Neural crest cell (in vitro differentiated cells): ENCODE measurements around the gene ADAMTSL1. TPM values are rescaled to one million over a fixed set of nuclear protein-coding genes. Genes with fewer than 3 reads are reported as not detected.

Experiments used
- DNase-seq: peaks from one replicate; pipeline ENCODE4 v3.0.0; 2021; ENCODE audit warnings: low read depth, mixed read lengths, low spot score
- H3K27ac Mint-ChIP-seq: one replicate; pipeline ENCODE4 v1.8.0; 2021; ENCODE audit warnings: mild to moderate bottlenecking, mixed read lengths; ENCODE audit not compliant: unreplicated experiment
- H3K27me3 Mint-ChIP-seq: 2 replicates; pipeline ENCODE4 v1.8.0; 2021; ENCODE audit warnings: low read depth, mild to moderate bottlenecking, mixed read lengths
- H3K36me3 Mint-ChIP-seq: 2 replicates; pipeline ENCODE4 v1.8.0; 2021; ENCODE audit warnings: low read depth, mild to moderate bottlenecking, mixed read lengths
- H3K4me1 Mint-ChIP-seq: 2 replicates; pipeline ENCODE4 v1.8.0; 2021; ENCODE audit warnings: mixed read lengths
- H3K4me3 Mint-ChIP-seq: one replicate; pipeline ENCODE4 v1.8.0; 2021; ENCODE audit warnings: mild to moderate bottlenecking, mixed read lengths
- H3K9me3 Mint-ChIP-seq: 2 replicates; pipeline ENCODE4 v1.8.0; 2021; ENCODE audit warnings: mixed read lengths
- total RNA-seq: library from RNA; stranded (reverse); gene quantifications from 2 replicates; pipeline ENCODE4 v1.2.1, GENCODE V29; 2021
- TF ChIP-seq, protein P1 (sequence below): fragments of 200-600 bp; sonication (generic); conservative IDR thresholded peaks from 2 replicates; pipeline ENCODE4 v1.5.0; 2021; ENCODE audit warnings: antibody characterized with exemption, mild to moderate bottlenecking

The ADAMTSL1 gene
- total RNA-seq, 1 donor from 2014 or later = 2.3 TPM

DNA sequence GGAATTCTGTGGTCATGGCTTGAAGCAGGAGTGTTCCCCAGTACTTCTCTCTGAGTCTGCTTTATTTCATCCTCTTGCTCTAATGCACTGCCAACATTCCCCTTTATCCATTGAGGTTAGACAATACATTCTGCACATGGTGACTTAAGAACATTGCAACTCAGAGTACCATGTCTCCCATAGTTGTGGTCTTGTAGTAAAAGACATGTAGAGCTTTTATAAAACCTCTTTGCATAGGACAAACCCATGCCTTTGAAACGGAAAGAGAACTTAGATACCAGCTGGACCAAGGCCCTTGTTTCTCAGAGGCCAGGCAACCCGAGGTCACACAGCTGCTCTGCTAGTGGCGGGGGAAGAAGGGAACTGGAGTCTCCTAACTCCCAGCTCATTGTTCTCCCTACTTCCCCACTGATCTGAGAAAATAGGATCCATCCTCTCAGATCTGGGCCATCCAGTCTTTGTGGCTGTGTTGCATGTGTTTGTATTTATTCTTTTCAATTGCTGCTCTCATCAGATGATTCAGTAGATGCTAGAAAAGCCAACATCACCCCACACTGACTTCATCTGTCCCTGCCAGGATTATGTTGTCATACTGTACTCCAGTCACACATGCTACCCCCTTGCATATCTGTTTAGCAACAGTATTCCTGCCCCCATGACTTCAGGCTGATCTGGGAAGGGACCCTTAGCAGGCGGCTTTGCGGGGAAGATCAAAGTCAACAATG, 322.2 kb downstream of the ADAMTSL1 start:
- Mint-ChIP-seq H3K27me3 (no peaks in the 10 kb centered on the region), H3K27ac (no peak overlapping the region), H3K4me3 (no peak overlapping the region), H3K36me3 (no peaks in the 10 kb centered on the region), H3K4me1 (peaks cover 26% of the 10 kb centered on the region), H3K9me3 (peaks cover 5% of the 10 kb centered on the region)
- TF ChIP-seq, protein P1, sequence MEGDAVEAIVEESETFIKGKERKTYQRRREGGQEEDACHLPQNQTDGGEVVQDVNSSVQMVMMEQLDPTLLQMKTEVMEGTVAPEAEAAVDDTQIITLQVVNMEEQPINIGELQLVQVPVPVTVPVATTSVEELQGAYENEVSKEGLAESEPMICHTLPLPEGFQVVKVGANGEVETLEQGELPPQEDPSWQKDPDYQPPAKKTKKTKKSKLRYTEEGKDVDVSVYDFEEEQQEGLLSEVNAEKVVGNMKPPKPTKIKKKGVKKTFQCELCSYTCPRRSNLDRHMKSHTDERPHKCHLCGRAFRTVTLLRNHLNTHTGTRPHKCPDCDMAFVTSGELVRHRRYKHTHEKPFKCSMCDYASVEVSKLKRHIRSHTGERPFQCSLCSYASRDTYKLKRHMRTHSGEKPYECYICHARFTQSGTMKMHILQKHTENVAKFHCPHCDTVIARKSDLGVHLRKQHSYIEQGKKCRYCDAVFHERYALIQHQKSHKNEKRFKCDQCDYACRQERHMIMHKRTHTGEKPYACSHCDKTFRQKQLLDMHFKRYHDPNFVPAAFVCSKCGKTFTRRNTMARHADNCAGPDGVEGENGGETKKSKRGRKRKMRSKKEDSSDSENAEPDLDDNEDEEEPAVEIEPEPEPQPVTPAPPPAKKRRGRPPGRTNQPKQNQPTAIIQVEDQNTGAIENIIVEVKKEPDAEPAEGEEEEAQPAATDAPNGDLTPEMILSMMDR = no peak
- DNase-seq = no peak

DNA sequence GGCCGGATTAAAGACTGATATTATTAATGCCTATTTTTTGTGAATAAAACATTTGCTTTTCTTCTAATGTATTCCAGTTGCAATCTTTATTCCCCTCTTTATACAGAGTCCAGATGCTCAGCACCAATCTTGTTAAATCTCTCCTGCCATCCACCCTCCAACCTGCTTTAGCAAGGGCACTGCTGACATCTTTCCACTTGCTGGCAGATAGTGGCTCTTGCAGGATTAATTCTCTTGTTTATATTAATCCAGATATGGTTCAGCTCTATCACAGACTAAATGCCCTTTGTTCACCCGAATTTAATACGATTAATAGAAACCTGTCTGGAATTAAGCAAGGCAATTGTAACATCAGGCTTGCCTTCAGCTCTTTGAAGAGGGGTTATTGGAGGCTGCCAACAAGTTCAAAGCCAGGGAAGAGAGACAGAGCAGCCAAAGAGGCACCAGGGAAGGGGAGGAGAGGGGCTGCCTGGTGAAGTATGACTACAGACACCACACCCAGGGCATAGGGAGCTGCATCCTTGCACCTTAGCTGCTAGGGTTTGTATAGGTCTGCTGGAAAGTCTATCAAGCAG, 322.8 kb downstream of the ADAMTSL1 start:
- TF ChIP-seq, protein P1 = no peak
- no peak for DNase-seq
- no peaks in the 10 kb centered on the region for H3K36me3 Mint-ChIP-seq
- H3K4me3 Mint-ChIP-seq = no peak overlapping the region
- H3K27ac Mint-ChIP-seq = no peak overlapping the region
- peaks cover 6% of the 10 kb centered on the region for H3K9me3 Mint-ChIP-seq
- H3K4me1 Mint-ChIP-seq = peaks cover 26% of the 10 kb centered on the region
- H3K27me3 Mint-ChIP-seq = no peaks in the 10 kb centered on the region

DNA sequence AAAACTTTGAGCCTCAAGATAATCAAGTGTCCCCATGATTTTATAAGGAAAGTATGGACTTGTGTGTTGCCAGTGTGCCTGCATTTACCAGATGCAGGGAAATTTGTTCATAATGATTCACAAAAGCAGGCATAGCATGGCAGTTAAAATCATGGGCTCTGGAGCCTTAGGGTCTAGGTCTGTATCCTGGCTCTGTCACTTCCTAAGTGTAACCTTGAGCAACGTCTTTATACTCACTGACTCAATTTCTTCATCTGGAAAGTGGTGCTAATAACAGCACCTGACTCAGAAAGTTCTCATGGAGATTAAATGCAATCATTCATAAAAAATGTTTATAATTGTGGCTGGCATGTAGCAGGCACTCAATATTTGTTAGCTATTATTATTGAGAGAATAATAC, 324.2 kb downstream of the ADAMTSL1 start:
- Mint-ChIP-seq H3K27me3 (no peaks in the 10 kb centered on the region), H3K9me3 (peaks cover 8% of the 10 kb centered on the region), H3K4me3 (no peak overlapping the region), H3K4me1 (peaks cover 24% of the 10 kb centered on the region), H3K27ac (no peak overlapping the region), H3K36me3 (no peaks in the 10 kb centered on the region)
- TF ChIP-seq, protein P1 = no peak
- DNase-seq = no peak

DNA sequence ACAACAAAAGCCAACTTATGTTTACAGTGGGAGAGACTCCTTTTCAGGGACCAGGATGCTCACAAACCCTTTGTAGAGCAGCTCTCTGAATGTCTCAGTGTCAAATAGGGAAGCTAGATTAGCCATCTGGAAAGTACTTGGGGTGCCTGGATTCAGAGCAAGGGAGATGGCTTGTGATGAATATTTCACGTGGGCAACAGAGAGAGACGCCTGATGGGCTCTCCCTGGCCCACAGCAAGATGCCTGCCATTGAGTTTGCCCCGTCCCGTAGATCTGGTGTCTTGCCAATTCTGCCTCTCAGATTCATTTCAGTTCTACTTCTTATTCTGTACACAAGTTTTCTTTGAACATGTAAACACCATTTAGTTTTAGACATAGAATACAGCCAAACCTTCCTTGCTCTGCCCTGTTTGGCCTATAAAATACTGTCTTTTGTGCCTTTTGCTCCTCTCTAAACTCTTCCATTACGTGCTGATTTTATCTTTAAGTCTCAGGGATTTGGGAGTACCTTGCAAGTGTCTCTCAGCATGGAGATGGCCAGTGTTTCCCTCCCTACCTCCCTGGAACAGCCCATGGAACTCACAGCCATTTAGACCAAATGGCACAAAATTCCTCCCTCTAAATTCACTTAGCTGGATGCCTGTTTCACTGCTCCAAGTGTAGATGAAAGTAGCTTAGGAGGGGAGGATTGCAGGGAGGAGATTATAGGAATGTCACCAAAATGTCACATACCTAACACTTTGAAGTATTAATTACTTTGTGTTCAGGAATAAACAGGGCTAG, 324.7 kb downstream of the ADAMTSL1 start:
- Mint-ChIP-seq H3K4me1 (peaks cover 23% of the 10 kb centered on the region), H3K9me3 (peaks cover 8% of the 10 kb centered on the region), H3K27ac (no peak overlapping the region), H3K36me3 (no peaks in the 10 kb centered on the region), H3K4me3 (no peak overlapping the region), H3K27me3 (no peaks in the 10 kb centered on the region)
- TF ChIP-seq, protein P1 = no peak
- DNase-seq = no peak

DNA sequence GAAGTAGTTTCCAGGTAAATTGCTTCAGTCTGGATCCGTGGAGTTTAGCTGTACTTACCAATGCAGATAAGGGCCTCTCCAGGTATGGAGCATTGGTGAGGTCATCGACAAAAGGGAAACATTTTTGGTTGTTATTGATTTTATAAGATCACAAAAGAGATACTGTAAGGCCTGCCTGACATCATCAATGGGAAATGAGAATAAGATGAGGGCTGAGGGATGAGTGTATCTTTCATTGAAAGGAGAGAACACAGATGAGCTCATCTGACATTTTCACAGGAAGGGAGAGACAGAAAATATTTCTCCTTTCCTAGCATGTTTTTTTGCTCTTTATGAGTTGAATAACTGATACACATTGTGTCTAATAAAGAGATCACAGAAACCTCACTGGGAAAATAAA, 325.5 kb downstream of the ADAMTSL1 start:
- H3K4me3 Mint-ChIP-seq = no peak overlapping the region
- H3K36me3 Mint-ChIP-seq = no peaks in the 10 kb centered on the region
- peaks cover 23% of the 10 kb centered on the region for H3K4me1 Mint-ChIP-seq
- H3K27ac Mint-ChIP-seq = no peak overlapping the region
- TF ChIP-seq, protein P1 = no peak
- no peak for DNase-seq
- H3K9me3 Mint-ChIP-seq = peaks cover 8% of the 10 kb centered on the region
- H3K27me3 Mint-ChIP-seq = no peaks in the 10 kb centered on the region
